Lower lobe of right lung (tissue), 2 donors: Measurements from ENCODE around the gene ORC3. TPM values are rescaled to one million over a fixed set of nuclear protein-coding genes. Genes with fewer than 3 reads are reported as not detected.

ENCODE experiments used
- ATAC-seq, 2 donors: fragments of 200-7000 bp; cut with Tn5 transposase; one replicate each; pipeline ENCODE4 v1.9.1; 2020 to 2022; ENCODE audit warnings: mild to moderate bottlenecking in 2 of 2, moderate library complexity in 2 of 2
- DNase-seq: peaks from one replicate; pipeline ENCODE4 v3.0.0-alpha.2; 2020
- H3K27ac ChIP-seq: fragments of 200-600 bp; one replicate; pipeline ENCODE4 v1.8.0; 2022
- H3K27me3 ChIP-seq: fragments of 200-600 bp; one replicate; pipeline ENCODE4 v1.8.0; 2022; ENCODE audit warnings: low read depth
- H3K36me3 ChIP-seq: fragments of 200-600 bp; one replicate; pipeline ENCODE4 v1.8.0; 2022; ENCODE audit warnings: mild to moderate bottlenecking
- H3K4me1 ChIP-seq: fragments of 200-600 bp; one replicate; pipeline ENCODE4 v1.8.0; 2022
- H3K4me3 ChIP-seq: fragments of 200-600 bp; one replicate; pipeline ENCODE4 v1.8.0; 2022; ENCODE audit warnings: mild to moderate bottlenecking
- H3K9me3 ChIP-seq: fragments of 200-600 bp; one replicate; pipeline ENCODE4 v1.8.0; 2022
- CTCF ChIP-seq: fragments of 200-600 bp; IDR thresholded peaks from one replicate; pipeline ENCODE4 v1.8.0; 2022; ENCODE audit warnings: antibody characterized with exemption, mild to moderate bottlenecking
- intact Hi-C: fragments of 100-400 bp; cut with DNase I; formaldehyde crosslinking; loops from one replicate; pipeline ENCODE4 v1.11.0; 2022
- total RNA-seq: library from RNA; stranded (reverse); fragmentation: NEBNext Ultra II Directional; extraction: Animal tissue kit (Norgen Biotek cat#: 25700); gene quantifications from one replicate; pipeline ENCODE4 v1.2.1, GENCODE V29; 2021
- donor health status: DM: no; HTN: yes; CAD: no; lungs with severe emphysema.

The ORC3 gene
- total RNA-seq, 1 donor from 2014 or later, result 16.6 TPM

GRCh38 chr6:87697581-87698546 is 107.9 kb downstream of the ORC3 start:
- peak overlapping the region; percentile 97 for H3K27ac ChIP-seq
- DNase-seq (no peak), ATAC-seq (no peak)
- H3K36me3 ChIP-seq, result no peaks in the 10 kb centered on the region
- intact Hi-C loops, result no loop called here
- H3K4me1 ChIP-seq, result peaks cover 60% of the 10 kb centered on the region
- TF ChIP-seq CTCF, result no peak
- peak overlapping the region; percentile 78 for H3K4me3 ChIP-seq
- no peaks in the 10 kb centered on the region for H3K9me3 ChIP-seq
- no peaks in the 10 kb centered on the region for H3K27me3 ChIP-seq

- no peaks in the 10 kb centered on the region for H3K36me3 ChIP-seq
- H3K4me3 ChIP-seq, result peak overlapping the region; percentile 78
- H3K27me3 ChIP-seq, result no peaks in the 10 kb centered on the region
- H3K27ac ChIP-seq, result peak overlapping the region; percentile 97
- no peak for TF ChIP-seq CTCF
- no peak for ATAC-seq
- no peak for DNase-seq
- no peaks in the 10 kb centered on the region for H3K9me3 ChIP-seq
- H3K4me1 ChIP-seq, result peaks cover 56% of the 10 kb centered on the region
- intact Hi-C loops, result no loop called here
Observed at GRCh38 chr6:87698547-87699006, 108.6 kb downstream of the ORC3 start.

- Histone ChIP-seq H3K36me3 (no peaks in the 10 kb centered on the region), H3K27ac (peak overlapping the region; percentile 97), H3K9me3 (no peaks in the 10 kb centered on the region), H3K27me3 (no peaks in the 10 kb centered on the region), H3K4me1 (peaks cover 46% of the 10 kb centered on the region), H3K4me3 (peak overlapping the region; percentile 78)
- no peak for TF ChIP-seq CTCF
- intact Hi-C loops, result no loop called here
- no peak for DNase-seq
- no peak for ATAC-seq
Observed at GRCh38 chr6:87699576-87699975, 109.6 kb downstream of the ORC3 start.

- ATAC-seq (peak; percentile 29 to 33), DNase-seq (no peak)
Observed at GRCh38 chr6:87700397-87701343, 110.7 kb downstream of the ORC3 start.

More at GRCh38 chr6:87700397-87701343, 110.7 kb downstream of the ORC3 start:
- intact Hi-C loops, result no loop called here
- Histone ChIP-seq H3K27ac (peak overlapping the region; percentile 97), H3K4me1 (peaks cover 36% of the 10 kb centered on the region), H3K4me3 (peak overlapping the region; percentile 78), H3K9me3 (no peaks in the 10 kb centered on the region), H3K27me3 (no peaks in the 10 kb centered on the region), H3K36me3 (no peaks in the 10 kb centered on the region)
- TF ChIP-seq CTCF, result no peak
